Adrenal gland (tissue), 5 donors: Measurements from ENCODE around the gene IFNW1.

Experiments used
- POLR2A ChIP-seq, 2 donors: fragments of 450-650 bp; IDR thresholded peaks; one replicate each; pipeline ENCODE4 v1.6.1; 2017; ENCODE audit warnings: antibody characterized with exemption in 2 of 2, mild to moderate bottlenecking in 2 of 2, moderate library complexity in 1 of 2
- TF ChIP-seq, protein P1 (sequence below), 6 experiments: fragments of 450-650 bp in 4 of 6; fragments of 200-600 bp in 2 of 6; sonication (generic) in 1 of 6; IDR thresholded peaks; 1 replicate in 5 of 6; 2 replicates in 1 of 6; pipeline versions ENCODE4 v1.5.1 to v1.8.0; 2016 to 2021; ENCODE audit warnings: antibody characterized with exemption in 6 of 6, mild to moderate bottlenecking in 2 of 6, moderate library complexity in 1 of 6
- donor health status: DM: no; HTN: no; CAD: no.

DNA sequence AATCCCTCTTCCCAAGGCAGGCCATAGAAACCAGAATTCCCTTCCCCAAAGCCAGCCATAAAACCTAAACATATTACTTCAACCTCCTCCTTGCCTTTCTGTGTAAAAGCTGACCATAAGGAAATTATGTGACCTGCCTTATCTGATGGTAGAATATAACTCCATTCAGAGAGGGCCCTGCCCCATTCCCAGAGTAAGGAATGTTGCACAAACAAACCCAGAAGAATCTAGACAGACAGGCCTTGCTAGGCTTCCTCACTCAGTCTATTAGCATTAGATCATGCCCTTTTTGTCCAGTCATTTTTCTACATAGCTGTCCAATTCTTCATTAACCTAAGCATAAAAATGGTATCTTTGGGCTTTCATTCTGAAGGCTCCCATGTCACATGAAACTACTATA lies 46.1 kb downstream of the IFNW1 start:
- TF ChIP-seq POLR2A (IDR thresholded peaks at IDR 0.05): no peak
- TF ChIP-seq, protein P1, sequence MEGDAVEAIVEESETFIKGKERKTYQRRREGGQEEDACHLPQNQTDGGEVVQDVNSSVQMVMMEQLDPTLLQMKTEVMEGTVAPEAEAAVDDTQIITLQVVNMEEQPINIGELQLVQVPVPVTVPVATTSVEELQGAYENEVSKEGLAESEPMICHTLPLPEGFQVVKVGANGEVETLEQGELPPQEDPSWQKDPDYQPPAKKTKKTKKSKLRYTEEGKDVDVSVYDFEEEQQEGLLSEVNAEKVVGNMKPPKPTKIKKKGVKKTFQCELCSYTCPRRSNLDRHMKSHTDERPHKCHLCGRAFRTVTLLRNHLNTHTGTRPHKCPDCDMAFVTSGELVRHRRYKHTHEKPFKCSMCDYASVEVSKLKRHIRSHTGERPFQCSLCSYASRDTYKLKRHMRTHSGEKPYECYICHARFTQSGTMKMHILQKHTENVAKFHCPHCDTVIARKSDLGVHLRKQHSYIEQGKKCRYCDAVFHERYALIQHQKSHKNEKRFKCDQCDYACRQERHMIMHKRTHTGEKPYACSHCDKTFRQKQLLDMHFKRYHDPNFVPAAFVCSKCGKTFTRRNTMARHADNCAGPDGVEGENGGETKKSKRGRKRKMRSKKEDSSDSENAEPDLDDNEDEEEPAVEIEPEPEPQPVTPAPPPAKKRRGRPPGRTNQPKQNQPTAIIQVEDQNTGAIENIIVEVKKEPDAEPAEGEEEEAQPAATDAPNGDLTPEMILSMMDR (IDR thresholded peaks at IDR 0.05): no peak
